HCT116 (cell line): ENCODE data around the gene ITPK1. TPM values are rescaled to one million over a fixed set of nuclear protein-coding genes. Genes with fewer than 3 reads are reported as not detected.

Source experiments
- ATAC-seq: fragments of 200-7000 bp; cut with Tn5 transposase; 2 replicates; pipeline ENCODE4 v1.9.1; 2020; ENCODE audit warnings: mild to moderate bottlenecking, moderate library complexity
- BruUV-seq: library from RNA; stranded (reverse); fragments of 400-500 nt; replicated peaks from 2 replicates; lab custom pipeline; 2021; lab: Mats Ljungman, UMichigan
- CTCF ChIA-PET: fragments of 300-600 bp; sonication (Branson Sonifier 250); formaldehyde crosslinking; loops from one replicate; lab custom pipeline; 2021; ENCODE audit warnings: antibody characterized with exemption; lab: Charles Lee
- POLR2A ChIA-PET: fragments of 300-600, 350-600 bp; sonication (Branson Sonifier 250); formaldehyde crosslinking; loops from one replicate; lab custom pipeline; 2021; ENCODE audit warnings: antibody characterized with exemption; lab: Charles Lee
- RAD21 ChIA-PET, 2 experiments: fragments of 300-600 bp; sonication (Branson Sonifier 250); formaldehyde crosslinking; loops; one replicate each; lab custom pipeline; 2023; ENCODE audit warnings: low total read pairs in 2 of 2; ENCODE audit not compliant: uncharacterized antibody in 2 of 2, unreplicated experiment in 2 of 2, low non-redundant PET in 1 of 2; lab: Charles Lee
- DNase-seq: peaks from one replicate; pipeline ENCODE4 v3.0.0-alpha.2; 2010; ENCODE audit warnings: low read depth, low spot score
- H2AFZ ChIP-seq: fragments of 200-600 bp; shearing (Covaris generic), sonication (generic); 2 replicates; pipeline ENCODE4 v1.6.1; 2017; ENCODE audit warnings: low read depth, mixed run types, mixed read lengths, antibody characterized with exemption, low read length; ENCODE audit not compliant: poor library complexity, severe bottlenecking
- H3K27ac ChIP-seq: 2 replicates; pipeline ENCODE4 v1.5.1; 2012; ENCODE audit warnings: low read depth, low read length
- H3K27me3 ChIP-seq: fragments of 200-600 bp; sonication (generic); 2 replicates; pipeline ENCODE4 v1.6.1; 2016; ENCODE audit warnings: mixed run types, low read length, mixed read lengths; ENCODE audit not compliant: insufficient read depth
- H3K36me3 ChIP-seq, 2 experiments: fragments of 200-500 bp in 1 of 2; fragments of 200-600 bp in 1 of 2; sonication (Bioruptor generic) in 1 of 2; sonication (generic) in 1 of 2; 2 replicates each; pipeline versions ENCODE4 v1.5.1 to v1.6.1; 2014 to 2016; ENCODE audit warnings: low read length in 2 of 2, inconsistent platforms in 1 of 2, mixed read lengths in 1 of 2, mixed run types in 1 of 2; ENCODE audit not compliant: insufficient read depth in 2 of 2, control insufficient read depth in 1 of 2
- H3K4me1 ChIP-seq, 2 experiments: fragments of 200-600 bp in 1 of 2; sonication (generic) in 1 of 2; 2 replicates each; pipeline versions ENCODE4 v1.5.1 to v1.6.1; 2012 to 2017; ENCODE audit warnings: low read length in 2 of 2, inconsistent platforms in 1 of 2, mild to moderate bottlenecking in 1 of 2, mixed read lengths in 1 of 2, mixed run types in 1 of 2, moderate library complexity in 1 of 2; ENCODE audit not compliant: insufficient read depth in 2 of 2, control insufficient read depth in 1 of 2
- H3K4me2 ChIP-seq: fragments of 200-600 bp; sonication (generic); 2 replicates; pipeline ENCODE4 v1.6.1; 2017; ENCODE audit warnings: mixed run types, low read length, mixed read lengths
- H3K4me3 ChIP-seq, 2 experiments: fragments of 200-600 bp in 1 of 2; sonication (generic) in 1 of 2; replicated peaks in 1 of 2; 2 replicates each; pipeline ENCODE4 v1.5.1; 2011 to 2016; ENCODE audit warnings: low read length in 2 of 2, control low read depth in 1 of 2, low read depth in 1 of 2, mild to moderate bottlenecking in 1 of 2, mixed read lengths in 1 of 2, mixed run types in 1 of 2
- H3K79me2 ChIP-seq: fragments of 200-600 bp; sonication (generic); 2 replicates; pipeline ENCODE4 v1.6.1; 2017; ENCODE audit warnings: mild to moderate bottlenecking, mixed run types, low read length, moderate library complexity, mixed read lengths; ENCODE audit not compliant: insufficient read depth
- H3K9ac ChIP-seq: fragments of 200-600 bp; sonication (generic); 2 replicates; pipeline ENCODE4 v1.6.1; 2016; ENCODE audit warnings: low read length, mixed read lengths
- H3K9me2 ChIP-seq: fragments of 200-600 bp; sonication (generic), shearing (Covaris generic); 2 replicates; pipeline ENCODE4 v1.6.1; 2017; ENCODE audit warnings: mixed run types, mild to moderate bottlenecking, moderate library complexity; ENCODE audit not compliant: insufficient read depth
- H3K9me3 ChIP-seq, 2 experiments: fragments of 200-500 bp in 1 of 2; fragments of 200-600 bp in 1 of 2; sonication (Bioruptor generic) in 1 of 2; sonication (generic) in 1 of 2; 2 replicates each; pipeline ENCODE4 v1.6.1; 2014 to 2017; ENCODE audit warnings: low read length in 2 of 2, mixed read lengths in 2 of 2, inconsistent platforms in 1 of 2, low read depth in 1 of 2, mild to moderate bottlenecking in 1 of 2, mixed run types in 1 of 2, moderate library complexity in 1 of 2; ENCODE audit not compliant: control insufficient read depth in 1 of 2, insufficient read depth in 1 of 2
- H4K20me1 ChIP-seq: fragments of 200-600 bp; sonication (generic), shearing (Covaris generic); 2 replicates; pipeline ENCODE4 v1.6.1; 2017; ENCODE audit warnings: mixed run types, mild to moderate bottlenecking, moderate library complexity; ENCODE audit not compliant: insufficient read depth
- EGR1 ChIP-seq: IDR thresholded peaks from 2 replicates; pipeline ENCODE4 v1.6.1; 2012; ENCODE audit warnings: low read depth
- EZH2 ChIP-seq: fragments of 200-600 bp; sonication (generic); IDR thresholded peaks from 2 replicates; pipeline ENCODE4 v1.6.1; 2017; ENCODE audit warnings: antibody characterized with exemption, mixed run types
- FOSL1 ChIP-seq: IDR thresholded peaks from 2 replicates; pipeline ENCODE4 v1.6.1; 2012; ENCODE audit warnings: low read depth
- POLR2A ChIP-seq: IDR thresholded peaks from 2 replicates; pipeline ENCODE4 v1.7.0; 2011; ENCODE audit warnings: borderline replicate concordance; ENCODE audit not compliant: insufficient read depth, insufficient read length; ENCODE audit errors: extremely low read depth
- POLR2AphosphoS5 ChIP-seq: IDR thresholded peaks from 2 replicates; pipeline ENCODE4 v1.6.1; 2011; ENCODE audit warnings: mild to moderate bottlenecking, low read depth, low read length, moderate library complexity
- YY1 ChIP-seq: IDR thresholded peaks from 2 replicates; pipeline ENCODE4 v1.6.1; 2011; ENCODE audit warnings: low read length, low read depth, moderate library complexity, mild to moderate bottlenecking; ENCODE audit not compliant: insufficient replicate concordance; ENCODE audit errors: extremely low read depth
- ZNF274 ChIP-seq: fragments of 200-500 bp; sonication (Bioruptor generic); IDR thresholded peaks from 2 replicates; pipeline ENCODE4 v1.6.1; 2014; ENCODE audit warnings: mild to moderate bottlenecking, low read depth, low read length, inconsistent platforms
- intact Hi-C: fragments of 100-400 bp; cut with micrococcal nuclease; formaldehyde crosslinking; loops from 2 replicates; pipeline ENCODE4 v1.10.0; 2022
- total RNA-seq: library from RNA; stranded (reverse); gene quantifications from one replicate; pipeline ENCODE4 v1.2.1, GENCODE V29; 2021; ENCODE audit not compliant: unreplicated experiment
- TF ChIP-seq, protein P1 (sequence below): IDR thresholded peaks from 2 replicates; pipeline ENCODE4 v1.6.1; 2011; ENCODE audit warnings: mild to moderate bottlenecking, low read length, moderate library complexity; ENCODE audit not compliant: insufficient replicate concordance; ENCODE audit errors: extremely low read depth
- TF ChIP-seq, protein P2 (sequence below): IDR thresholded peaks from 2 replicates; pipeline ENCODE4 v1.6.1; 2012; ENCODE audit warnings: low read depth
- TF ChIP-seq, protein P3 (sequence below), 3 experiments: fragments of 200-600 bp in 1 of 3; sonication (generic) in 1 of 3; IDR thresholded peaks in 2 of 3; conservative IDR thresholded peaks in 1 of 3; 2 replicates each; pipeline ENCODE4 v1.5.1; 2012 to 2017; ENCODE audit warnings: low read depth in 2 of 3, low read length in 2 of 3, antibody characterized with exemption in 1 of 3, borderline replicate concordance in 1 of 3, control low read depth in 1 of 3, mild to moderate bottlenecking in 1 of 3, mixed read lengths in 1 of 3, mixed run types in 1 of 3, moderate library complexity in 1 of 3; ENCODE audit not compliant: insufficient read depth in 1 of 3

Gene ITPK1
- total RNA-seq, 1 experiment from 2014 or later, result 70.2 TPM

DNA sequence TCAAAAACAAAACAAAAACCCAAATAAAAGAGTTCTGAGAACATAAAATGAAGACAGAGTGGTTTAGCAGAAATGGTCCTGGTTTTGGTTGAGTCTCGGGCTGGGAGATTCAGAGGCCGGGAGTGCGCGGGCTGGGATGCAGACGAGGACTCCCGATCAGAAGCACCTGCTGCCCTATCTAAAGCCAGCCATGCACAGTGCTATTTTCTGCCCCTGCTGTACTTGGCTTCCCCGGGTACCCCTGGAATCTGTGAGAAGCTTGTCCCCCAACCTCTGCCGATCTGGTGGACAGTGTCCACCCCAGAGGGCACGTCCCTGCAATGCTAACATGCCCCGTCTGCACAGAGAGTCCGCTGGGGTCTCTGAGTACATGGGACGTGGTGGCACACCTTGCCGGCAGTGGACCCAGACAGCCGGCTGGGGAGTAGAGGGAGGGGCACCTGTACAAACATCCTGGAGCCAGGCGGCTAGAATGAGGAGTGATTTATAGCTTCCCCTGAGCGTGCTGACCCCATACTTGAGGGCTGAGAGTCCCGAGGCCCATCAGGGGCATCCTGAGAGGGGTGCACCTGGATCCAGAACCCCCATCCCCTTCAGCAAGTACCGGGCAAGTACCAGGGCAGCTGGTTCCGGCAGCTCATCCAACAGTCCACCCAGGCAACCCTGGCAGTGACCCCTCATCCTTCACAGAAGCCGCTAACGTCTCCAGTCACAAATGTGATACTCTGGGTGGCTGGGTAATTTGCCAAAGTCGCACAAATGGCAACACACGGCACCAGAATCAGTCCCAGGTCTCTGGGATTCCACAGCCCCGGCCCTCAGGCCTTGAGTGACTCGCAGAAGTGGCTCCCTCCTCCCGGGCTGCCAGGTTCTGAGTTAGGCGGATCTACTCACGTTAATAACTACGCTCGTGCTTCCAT is 155.7 kb downstream of the ITPK1 start:
- Histone ChIP-seq H3K4me1 (peaks cover 13 to 45% of the 10 kb centered on the region in 2 experiments), H3K9me3 (no peaks in the 10 kb centered on the region), H3K27me3 (no peaks in the 10 kb centered on the region), H3K4me3 (no peak overlapping the region), H3K36me3 (peaks cover 0 to 5% of the 10 kb centered on the region in 2 experiments; a peak in 2 of 4 replicates), H3K9me2 (no peaks in the 10 kb centered on the region), H3K27ac (no peak overlapping the region), H4K20me1 (no peaks in the 10 kb centered on the region), H3K79me2 (no peaks in the 10 kb centered on the region), H3K9ac (peak overlapping the region; percentile 46; the same call in 1 of the 2 replicates), H2AFZ (no peak overlapping the region), H3K4me2 (no peak overlapping the region)
- ATAC-seq, result no peak
- RAD21 ChIA-PET, result no interaction called here
- TF ChIP-seq EGR1 (no peak), POLR2A (no peak)
- TF ChIP-seq, protein P1, sequence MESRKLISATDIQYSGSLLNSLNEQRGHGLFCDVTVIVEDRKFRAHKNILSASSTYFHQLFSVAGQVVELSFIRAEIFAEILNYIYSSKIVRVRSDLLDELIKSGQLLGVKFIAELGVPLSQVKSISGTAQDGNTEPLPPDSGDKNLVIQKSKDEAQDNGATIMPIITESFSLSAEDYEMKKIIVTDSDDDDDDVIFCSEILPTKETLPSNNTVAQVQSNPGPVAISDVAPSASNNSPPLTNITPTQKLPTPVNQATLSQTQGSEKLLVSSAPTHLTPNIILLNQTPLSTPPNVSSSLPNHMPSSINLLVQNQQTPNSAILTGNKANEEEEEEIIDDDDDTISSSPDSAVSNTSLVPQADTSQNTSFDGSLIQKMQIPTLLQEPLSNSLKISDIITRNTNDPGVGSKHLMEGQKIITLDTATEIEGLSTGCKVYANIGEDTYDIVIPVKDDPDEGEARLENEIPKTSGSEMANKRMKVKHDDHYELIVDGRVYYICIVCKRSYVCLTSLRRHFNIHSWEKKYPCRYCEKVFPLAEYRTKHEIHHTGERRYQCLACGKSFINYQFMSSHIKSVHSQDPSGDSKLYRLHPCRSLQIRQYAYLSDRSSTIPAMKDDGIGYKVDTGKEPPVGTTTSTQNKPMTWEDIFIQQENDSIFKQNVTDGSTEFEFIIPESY, result no peak
- CTCF ChIA-PET, result no interaction called here
- POLR2A ChIA-PET, result no interaction called here
- no peak for DNase-seq
- intact Hi-C loops, result loop anchor here (10.0 kb wide), 1 partner anchor 945 kb away; no protein-coding TSS in a partner anchor
- BruUV-seq, result no TSS peak

DNA sequence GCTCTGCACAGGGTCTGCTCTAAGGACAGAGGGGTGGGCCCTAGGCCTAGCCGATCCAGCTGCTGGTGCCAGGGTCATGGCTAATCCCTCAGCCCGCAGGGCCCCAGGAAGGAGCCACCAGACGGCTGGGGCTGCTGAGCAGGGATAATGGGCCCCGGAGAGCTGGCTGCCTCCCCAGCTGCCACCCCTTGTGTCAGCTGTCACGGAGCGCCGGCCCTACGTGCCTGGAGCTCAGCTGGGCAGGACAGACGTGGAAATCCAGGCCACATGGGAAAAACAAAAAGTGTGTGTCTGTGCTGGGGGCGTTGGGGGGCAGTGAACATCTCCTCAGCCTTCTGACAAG is 156.6 kb downstream of the ITPK1 start:
- no peaks in the 10 kb centered on the region for H4K20me1 ChIP-seq
- no peak overlapping the region for H3K4me2 ChIP-seq
- no peak overlapping the region for H3K4me3 ChIP-seq
- ChIA-PET RAD21 (no interaction called here), CTCF (no interaction called here), POLR2A (no interaction called here)
- no peak overlapping the region for H3K27ac ChIP-seq
- H3K27me3 ChIP-seq, result no peaks in the 10 kb centered on the region
- BruUV-seq, result no TSS peak
- no peaks in the 10 kb centered on the region for H3K79me2 ChIP-seq
- peaks cover 13 to 38% of the 10 kb centered on the region in 2 experiments for H3K4me1 ChIP-seq
- H3K9ac ChIP-seq, result no peak overlapping the region
- intact Hi-C loops, result loop anchor here (10.0 kb wide), 1 partner anchor 946 kb away; no protein-coding TSS in a partner anchor
- DNase-seq (no peak), ATAC-seq (no peak)
- no peaks in the 10 kb centered on the region for H3K9me3 ChIP-seq
- no peak overlapping the region for H2AFZ ChIP-seq
- H3K9me2 ChIP-seq, result no peaks in the 10 kb centered on the region
- H3K36me3 ChIP-seq, result peaks cover 0 to 5% of the 10 kb centered on the region in 2 experiments; a peak in 2 of 4 replicates
- TF ChIP-seq ZNF274 (no peak), EZH2 (no peak), YY1 (no peak), FOSL1 (no peak), POLR2AphosphoS5 (no peak)
- TF ChIP-seq, protein P2, sequence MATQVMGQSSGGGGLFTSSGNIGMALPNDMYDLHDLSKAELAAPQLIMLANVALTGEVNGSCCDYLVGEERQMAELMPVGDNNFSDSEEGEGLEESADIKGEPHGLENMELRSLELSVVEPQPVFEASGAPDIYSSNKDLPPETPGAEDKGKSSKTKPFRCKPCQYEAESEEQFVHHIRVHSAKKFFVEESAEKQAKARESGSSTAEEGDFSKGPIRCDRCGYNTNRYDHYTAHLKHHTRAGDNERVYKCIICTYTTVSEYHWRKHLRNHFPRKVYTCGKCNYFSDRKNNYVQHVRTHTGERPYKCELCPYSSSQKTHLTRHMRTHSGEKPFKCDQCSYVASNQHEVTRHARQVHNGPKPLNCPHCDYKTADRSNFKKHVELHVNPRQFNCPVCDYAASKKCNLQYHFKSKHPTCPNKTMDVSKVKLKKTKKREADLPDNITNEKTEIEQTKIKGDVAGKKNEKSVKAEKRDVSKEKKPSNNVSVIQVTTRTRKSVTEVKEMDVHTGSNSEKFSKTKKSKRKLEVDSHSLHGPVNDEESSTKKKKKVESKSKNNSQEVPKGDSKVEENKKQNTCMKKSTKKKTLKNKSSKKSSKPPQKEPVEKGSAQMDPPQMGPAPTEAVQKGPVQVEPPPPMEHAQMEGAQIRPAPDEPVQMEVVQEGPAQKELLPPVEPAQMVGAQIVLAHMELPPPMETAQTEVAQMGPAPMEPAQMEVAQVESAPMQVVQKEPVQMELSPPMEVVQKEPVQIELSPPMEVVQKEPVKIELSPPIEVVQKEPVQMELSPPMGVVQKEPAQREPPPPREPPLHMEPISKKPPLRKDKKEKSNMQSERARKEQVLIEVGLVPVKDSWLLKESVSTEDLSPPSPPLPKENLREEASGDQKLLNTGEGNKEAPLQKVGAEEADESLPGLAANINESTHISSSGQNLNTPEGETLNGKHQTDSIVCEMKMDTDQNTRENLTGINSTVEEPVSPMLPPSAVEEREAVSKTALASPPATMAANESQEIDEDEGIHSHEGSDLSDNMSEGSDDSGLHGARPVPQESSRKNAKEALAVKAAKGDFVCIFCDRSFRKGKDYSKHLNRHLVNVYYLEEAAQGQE, result no peak
- TF ChIP-seq, protein P3, sequence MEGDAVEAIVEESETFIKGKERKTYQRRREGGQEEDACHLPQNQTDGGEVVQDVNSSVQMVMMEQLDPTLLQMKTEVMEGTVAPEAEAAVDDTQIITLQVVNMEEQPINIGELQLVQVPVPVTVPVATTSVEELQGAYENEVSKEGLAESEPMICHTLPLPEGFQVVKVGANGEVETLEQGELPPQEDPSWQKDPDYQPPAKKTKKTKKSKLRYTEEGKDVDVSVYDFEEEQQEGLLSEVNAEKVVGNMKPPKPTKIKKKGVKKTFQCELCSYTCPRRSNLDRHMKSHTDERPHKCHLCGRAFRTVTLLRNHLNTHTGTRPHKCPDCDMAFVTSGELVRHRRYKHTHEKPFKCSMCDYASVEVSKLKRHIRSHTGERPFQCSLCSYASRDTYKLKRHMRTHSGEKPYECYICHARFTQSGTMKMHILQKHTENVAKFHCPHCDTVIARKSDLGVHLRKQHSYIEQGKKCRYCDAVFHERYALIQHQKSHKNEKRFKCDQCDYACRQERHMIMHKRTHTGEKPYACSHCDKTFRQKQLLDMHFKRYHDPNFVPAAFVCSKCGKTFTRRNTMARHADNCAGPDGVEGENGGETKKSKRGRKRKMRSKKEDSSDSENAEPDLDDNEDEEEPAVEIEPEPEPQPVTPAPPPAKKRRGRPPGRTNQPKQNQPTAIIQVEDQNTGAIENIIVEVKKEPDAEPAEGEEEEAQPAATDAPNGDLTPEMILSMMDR (IDR thresholded peaks at IDR 0.05 in 2 of 3, conservative IDR thresholded peaks at IDR 0.05 in 1 of 3; ENCODE audit: borderline replicate concordance in 1 of 3, insufficient read depth in 1 of 3, low read depth in 2 of 3, low read length in 2 of 3), result no peak
